ENCODE measurements around the gene VAMP2. TPM values are rescaled to one million over a fixed set of nuclear protein-coding genes. Genes with fewer than 3 reads are reported as not detected.

VAMP2 gene
- total and polyA plus RNA-seq, 9 of the 15 experiments (the other 6 are each of a cell fraction or from before 2014, with no cell fraction given), result 2.3 to 31.8 (median 6.0) TPM

- TF ChIP-seq ZNF398 (CRISPR knock-in tag; IDR thresholded peaks at IDR 0.05) (no peak), ZBTB1 (CRISPR knock-in tag; IDR thresholded peaks at IDR 0.05; ENCODE audit: borderline replicate concordance, low read depth) (no peak), ATF7 (IDR thresholded peaks at IDR 0.05) (peak; percentile 61; the same call in 1 of the 2 replicates), CSDE1 (IDR thresholded peaks at IDR 0.05) (no peak), POLR2AphosphoS5 (IDR thresholded peaks at IDR 0.05; ENCODE audit: control insufficient read depth, insufficient read depth, low read depth, low read length) (peak; percentile 36; the same call in 1 of the 2 replicates), SRSF9 (IDR thresholded peaks at IDR 0.05; ENCODE audit: borderline replicate concordance, low read depth, low read length) (no peak), SMARCE1 (IDR thresholded peaks at IDR 0.05) (peak; percentile 65; the same call in 1 of the 2 replicates), SMARCA5 (IDR thresholded peaks at IDR 0.05) (no peak), ZFP30 (CRISPR knock-in tag; IDR thresholded peaks at IDR 0.05; ENCODE audit: borderline replicate concordance) (no peak), MAZ (CRISPR knock-in tag; conservative IDR thresholded peaks at IDR 0.05 in 1 of 2, IDR thresholded peaks at IDR 0.05 in 1 of 2) (peak in 1 of 2 experiments; percentile 44; a peak in 2 of 4 replicates), GABPA (tag; conservative IDR thresholded peaks at IDR 0.05; ENCODE audit: low read depth) (0 out of 2 replicates have a peak, but pooled peaks have one; percentile 27)
- TF ChIP-seq, protein P1, sequence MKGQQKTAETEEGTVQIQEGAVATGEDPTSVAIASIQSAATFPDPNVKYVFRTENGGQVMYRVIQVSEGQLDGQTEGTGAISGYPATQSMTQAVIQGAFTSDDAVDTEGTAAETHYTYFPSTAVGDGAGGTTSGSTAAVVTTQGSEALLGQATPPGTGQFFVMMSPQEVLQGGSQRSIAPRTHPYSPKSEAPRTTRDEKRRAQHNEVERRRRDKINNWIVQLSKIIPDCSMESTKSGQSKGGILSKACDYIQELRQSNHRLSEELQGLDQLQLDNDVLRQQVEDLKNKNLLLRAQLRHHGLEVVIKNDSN (CRISPR knock-in tag; IDR thresholded peaks at IDR 0.05), result peak; percentile 100
- TF ChIP-seq, protein P2, sequence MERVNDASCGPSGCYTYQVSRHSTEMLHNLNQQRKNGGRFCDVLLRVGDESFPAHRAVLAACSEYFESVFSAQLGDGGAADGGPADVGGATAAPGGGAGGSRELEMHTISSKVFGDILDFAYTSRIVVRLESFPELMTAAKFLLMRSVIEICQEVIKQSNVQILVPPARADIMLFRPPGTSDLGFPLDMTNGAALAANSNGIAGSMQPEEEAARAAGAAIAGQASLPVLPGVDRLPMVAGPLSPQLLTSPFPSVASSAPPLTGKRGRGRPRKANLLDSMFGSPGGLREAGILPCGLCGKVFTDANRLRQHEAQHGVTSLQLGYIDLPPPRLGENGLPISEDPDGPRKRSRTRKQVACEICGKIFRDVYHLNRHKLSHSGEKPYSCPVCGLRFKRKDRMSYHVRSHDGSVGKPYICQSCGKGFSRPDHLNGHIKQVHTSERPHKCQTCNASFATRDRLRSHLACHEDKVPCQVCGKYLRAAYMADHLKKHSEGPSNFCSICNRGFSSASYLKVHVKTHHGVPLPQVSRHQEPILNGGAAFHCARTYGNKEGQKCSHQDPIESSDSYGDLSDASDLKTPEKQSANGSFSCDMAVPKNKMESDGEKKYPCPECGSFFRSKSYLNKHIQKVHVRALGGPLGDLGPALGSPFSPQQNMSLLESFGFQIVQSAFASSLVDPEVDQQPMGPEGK (CRISPR knock-in tag; IDR thresholded peaks at IDR 0.05; ENCODE audit: borderline replicate concordance), result no peak
Observed at GRCh38 chr17:8192070-8192815, 29.5 kb upstream of the VAMP2 start (continued).
